IMR-90 (cell line): Measurements from ENCODE around the gene ADAM17. TPM values are rescaled to one million over a fixed set of nuclear protein-coding genes. Genes with fewer than 3 reads are reported as not detected.
A peak's percentile ranks its signal among the peaks of the same experiment; 100 is the strongest.

Source experiments
- ATAC-seq: fragments of 200-7000 bp; cut with Tn5 transposase; 2 replicates; pipeline ENCODE4 v1.9.1; 2020; ENCODE audit warnings: low read depth, mild to moderate bottlenecking, moderate library complexity
- BruUV-seq: library from RNA; stranded (reverse); fragments of 400-500 nt; replicated peaks from 2 replicates; lab custom pipeline; 2021; lab: Mats Ljungman, UMichigan
- CTCF ChIA-PET: fragments of 300-600 bp; formaldehyde crosslinking; extraction: SDS; loops from one replicate; lab custom pipeline; 2021; ENCODE audit warnings: antibody characterized with exemption; lab: Yijun Ruan, JAX
- POLR2A ChIA-PET: fragments of 300-600 bp; sonication (Branson Sonifier 250); formaldehyde crosslinking; loops from one replicate; lab custom pipeline; 2022; ENCODE audit warnings: antibody characterized with exemption; ENCODE audit not compliant: unreplicated experiment; lab: Charles Lee
- DNase-seq: peaks from one replicate; pipeline ENCODE4 v3.0.0; 2013
- H2AFZ ChIP-seq: replicated peaks from 2 replicates; pipeline ENCODE3; 2013; ENCODE audit warnings: low read length, mild to moderate bottlenecking; ENCODE audit not compliant: poor library complexity
- H2AK5ac ChIP-seq: 2 replicates; pipeline ENCODE4 v1.6.1; 2013; ENCODE audit warnings: low read depth, low read length, inconsistent platforms
- H2AK9ac ChIP-seq: replicated peaks from 2 replicates; pipeline ENCODE3; 2013; ENCODE audit warnings: mild to moderate bottlenecking, low read depth, low read length, moderate library complexity; ENCODE audit not compliant: poor library complexity
- H2BK120ac ChIP-seq: 2 replicates; pipeline ENCODE4 v1.6.1; 2013; ENCODE audit warnings: low read depth, low read length, inconsistent platforms
- H2BK15ac ChIP-seq: 3 replicates; pipeline ENCODE4 v1.6.1; 2013; ENCODE audit warnings: low read depth, low read length, inconsistent platforms
- H2BK20ac ChIP-seq: 2 replicates; pipeline ENCODE4 v1.6.1; 2013; ENCODE audit warnings: low read depth, mild to moderate bottlenecking, inconsistent platforms, low read length, moderate library complexity
- H2BK5ac ChIP-seq: 2 replicates; pipeline ENCODE4 v1.6.1; 2013; ENCODE audit warnings: mild to moderate bottlenecking, low read depth, low read length, inconsistent platforms; ENCODE audit not compliant: poor library complexity, severe bottlenecking
- H3K14ac ChIP-seq: replicated peaks from 2 replicates; pipeline ENCODE4 v1.6.1; 2013; ENCODE audit warnings: low read depth, low read length, inconsistent platforms
- H3K18ac ChIP-seq: 2 replicates; pipeline ENCODE4 v1.6.1; 2013; ENCODE audit warnings: low read depth, low read length, control low read depth
- H3K23ac ChIP-seq: 2 replicates; pipeline ENCODE4 v1.6.1; 2013; ENCODE audit warnings: low read depth, low read length, inconsistent platforms
- H3K27ac ChIP-seq: 2 replicates; pipeline ENCODE4 v1.5.1; 2013; ENCODE audit warnings: mild to moderate bottlenecking, control low read depth, low read length; ENCODE audit not compliant: insufficient read depth
- H3K27me3 ChIP-seq: 2 replicates; pipeline ENCODE4 v1.6.1; 2013; ENCODE audit warnings: low read length; ENCODE audit not compliant: control insufficient read depth, insufficient read depth
- H3K36me3 ChIP-seq: 2 replicates; pipeline ENCODE4 v1.6.1; 2013; ENCODE audit warnings: low read length, mixed read lengths; ENCODE audit not compliant: control insufficient read depth, insufficient read depth
- H3K4ac ChIP-seq: 2 replicates; pipeline ENCODE4 v1.6.1; 2013; ENCODE audit warnings: low read depth, low read length, inconsistent platforms
- H3K4me1 ChIP-seq: 2 replicates; pipeline ENCODE4 v1.6.1; 2013; ENCODE audit warnings: low read length, mixed read lengths; ENCODE audit not compliant: control insufficient read depth, insufficient read depth
- H3K4me2 ChIP-seq: 2 replicates; pipeline ENCODE4 v1.6.1; 2013; ENCODE audit warnings: low read depth, mild to moderate bottlenecking, control low read depth, low read length, moderate library complexity
- H3K4me3 ChIP-seq: 2 replicates; pipeline ENCODE4 v1.5.1; 2013; ENCODE audit warnings: low read depth, mild to moderate bottlenecking, control low read depth, low read length, moderate library complexity; ENCODE audit not compliant: insufficient read depth
- H3K56ac ChIP-seq: 2 replicates; pipeline ENCODE4 v1.6.1; 2013; ENCODE audit warnings: low read length, inconsistent platforms; ENCODE audit not compliant: insufficient read depth; ENCODE audit errors: extremely low read depth
- H3K79me1 ChIP-seq, 2 experiments: 2 replicates each; pipeline ENCODE4 v1.6.1; 2013; ENCODE audit warnings: low read length in 2 of 2, inconsistent platforms in 1 of 2, low read depth in 1 of 2
- H3K9ac ChIP-seq: 2 replicates; pipeline ENCODE4 v1.6.1; 2013; ENCODE audit warnings: low read depth, low read length, control low read depth
- H3K9me1 ChIP-seq: 2 replicates; pipeline ENCODE4 v1.6.1; 2013; ENCODE audit warnings: low read length, inconsistent platforms; ENCODE audit not compliant: insufficient read depth
- H3K9me3 ChIP-seq: 2 replicates; pipeline ENCODE4 v1.6.1; 2013; ENCODE audit warnings: low read length; ENCODE audit not compliant: control insufficient read depth, insufficient read depth
- H4K20me1 ChIP-seq: 2 replicates; pipeline ENCODE4 v1.6.1; 2013; ENCODE audit warnings: low read length, inconsistent platforms; ENCODE audit not compliant: insufficient read depth
- H4K5ac ChIP-seq: 2 replicates; pipeline ENCODE4 v1.6.1; 2013; ENCODE audit warnings: mild to moderate bottlenecking, low read depth, low read length, control low read depth
- H4K8ac ChIP-seq, 2 experiments: 2 replicates each; pipeline ENCODE4 v1.6.1; 2013; ENCODE audit warnings: low read depth in 2 of 2, low read length in 2 of 2, control low read depth in 1 of 2, inconsistent platforms in 1 of 2
- H4K91ac ChIP-seq: 2 replicates; pipeline ENCODE4 v1.6.1; 2013; ENCODE audit warnings: low read depth, low read length, inconsistent platforms; ENCODE audit not compliant: insufficient read depth
- BHLHE40 ChIP-seq: fragments of 150-350 bp; IDR thresholded peaks from 2 replicates; pipeline ENCODE4 v1.6.1; 2016; ENCODE audit warnings: mild to moderate bottlenecking, low read depth, low read length
- CEBPB ChIP-seq: IDR thresholded peaks from 2 replicates; pipeline ENCODE4 v1.6.1; 2012; ENCODE audit warnings: low read depth, low read length, improper control_type of control experiment
- CHD1 ChIP-seq: IDR thresholded peaks from 2 replicates; pipeline ENCODE4 v1.6.1; 2012; ENCODE audit warnings: low read depth, low read length, improper control_type of control experiment
- ELK1 ChIP-seq: fragments of 150-350 bp; IDR thresholded peaks from 2 replicates; pipeline ENCODE4 v1.6.1; 2016; ENCODE audit warnings: low read depth, mild to moderate bottlenecking, low read length, moderate library complexity, borderline replicate concordance
- MAZ ChIP-seq: IDR thresholded peaks from 2 replicates; pipeline ENCODE4 v1.6.1; 2012; ENCODE audit warnings: low read depth, mild to moderate bottlenecking, low read length, improper control_type of control experiment, moderate library complexity, borderline replicate concordance
- RAD21 ChIP-seq: IDR thresholded peaks from 2 replicates; pipeline ENCODE4 v1.6.1; 2012; ENCODE audit warnings: low read length, improper control_type of control experiment
- RCOR1 ChIP-seq: IDR thresholded peaks from 2 replicates; pipeline ENCODE4 v1.6.1; 2012; ENCODE audit warnings: mild to moderate bottlenecking, low read length, improper control_type of control experiment; ENCODE audit not compliant: insufficient replicate concordance
- WGBS, 2 experiments: methylation state at CpG; one replicate each; pipeline versions ENCODE4 v1.1.5 to v1.1.7; 2013; ENCODE audit warnings: missing lambda C conversion rate in 2 of 2; ENCODE audit not compliant: insufficient read length in 1 of 2; ENCODE audit errors: extremely low coverage in 2 of 2; 5-methylcytosine and 5-hydroxymethylcytosine counted together
- dilution Hi-C: fragments of 300-500 bp; cut with HindIII; formaldehyde crosslinking; loops from one replicate; pipeline ENCODE4 v1.14.3; 2018; ENCODE audit warnings: low sequenced_read_pairs; ENCODE audit not compliant: unreplicated experiment
- in situ Hi-C: fragments of 300-500 bp; cut with MboI; formaldehyde crosslinking; loops from 3 replicates; pipeline ENCODE4 v1.14.3; 2019; ENCODE audit warnings: low sequenced_read_pairs, inconsistent platforms, mixed read lengths
- intact Hi-C: fragments of 100-400 bp; cut with micrococcal nuclease; formaldehyde crosslinking; loops from 2 replicates; pipeline ENCODE4 v1.10.0; 2022
- polyA plus RNA-seq, 3 experiments: library from polyadenylated mRNA; depleted of rRNA; stranded (reverse); fragments of >200 nt; gene quantifications; 2 replicates each; pipeline ENCODE4 v1.2.3, GENCODE V29; 2012; ENCODE audit warnings: low replicate concordance in 1 of 3
- total RNA-seq: library from RNA; depleted of rRNA; stranded (reverse); fragments of >200 nt; gene quantifications from 2 replicates; pipeline ENCODE4 v1.2.3, GENCODE V29; 2012

Gene ADAM17
- total and polyA plus RNA-seq, 2 of the 4 experiments (the other 2 are of a cell fraction) = 9.6 to 34.4 TPM

DNA sequence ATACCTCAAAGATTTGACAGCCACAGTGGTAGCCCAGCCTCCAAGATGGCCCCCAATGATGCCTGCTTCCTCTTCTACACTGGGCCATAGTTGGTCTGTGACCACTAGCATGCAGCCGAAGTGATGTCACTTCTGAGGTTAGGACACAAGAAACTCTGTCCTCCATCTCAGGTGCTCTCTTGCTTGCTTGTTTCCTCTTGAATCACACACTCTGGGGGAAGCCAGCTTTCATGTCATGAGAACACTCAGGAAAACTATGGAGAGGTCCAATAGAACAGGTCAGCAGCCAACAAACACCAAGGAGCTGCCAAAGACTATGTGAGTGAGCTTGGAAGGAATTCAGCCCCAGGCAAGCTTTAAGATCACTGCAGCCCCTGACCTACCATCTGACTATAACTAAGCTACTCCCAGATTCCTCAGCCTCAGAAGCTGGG lies 3.3 kb upstream of the ADAM17 start:
- Histone ChIP-seq H3K18ac (no peak overlapping the region), H3K4me2 (peak overlapping the region; percentile 1; the same call in 1 of the 2 replicates), H4K5ac (no peak overlapping the region), H3K14ac (peak overlapping the region; percentile 78; the same call in 1 of the 2 replicates), H3K27me3 (no peaks in the 10 kb centered on the region), H4K91ac (no peak overlapping the region; the same call in 1 of the 2 replicates), H2AFZ (peak overlapping the region; percentile 66), H3K9me1 (peaks cover 3% of the 10 kb centered on the region; the same call in 1 of the 2 replicates), H2AK5ac (peak overlapping the region; percentile 73), H3K79me1 (peaks cover 0 to 26% of the 10 kb centered on the region in 2 experiments; a peak in 2 of 4 replicates), H3K36me3 (peaks cover 2% of the 10 kb centered on the region; the same call in 1 of the 2 replicates), H3K27ac (peak overlapping the region; percentile 81; the same call in 1 of the 2 replicates), H3K4me1 (peaks cover 2% of the 10 kb centered on the region; the same call in 1 of the 2 replicates), H2AK9ac (peak overlapping the region; percentile 60), H3K23ac (peak overlapping the region; percentile 72; the same call in 1 of the 2 replicates), H3K9ac (no peak overlapping the region), H3K9me3 (no peaks in the 10 kb centered on the region), H4K8ac (0 out of 4 replicates have a peak overlapping the region, but pooled peaks of 1 of the 2 experiments have one; percentile 4), H2BK5ac (peak overlapping the region; percentile 83), H3K4ac (peak overlapping the region; percentile 30; the same call in 1 of the 2 replicates), H2BK20ac (no peak overlapping the region), H2BK120ac (0 out of 2 replicates have a peak overlapping the region, but pooled peaks have one; percentile 41), H3K4me3 (no peak overlapping the region), H2BK15ac (no peak overlapping the region; the same call in 2 of the 3 replicates), H4K20me1 (peaks cover 9% of the 10 kb centered on the region; the same call in 1 of the 2 replicates), H3K56ac (no peak overlapping the region)
- BruUV-seq = no TSS peak
- dilution Hi-C loops (no loop called here), intact Hi-C loops (loop anchor here (5.0 kb wide), 1 partner anchor 393 kb away; the partner anchor contains the start of gene GRHL1), in situ Hi-C loops (no loop called here)
- ATAC-seq (peak; percentile 13), DNase-seq (peak; percentile 97)
- TF ChIP-seq MAZ = 0 out of 2 replicates have a peak, but pooled peaks have one; percentile 23
- TF ChIP-seq RCOR1 = peak; percentile 60
- no peak for TF ChIP-seq CHD1
- TF ChIP-seq BHLHE40 = no peak
- TF ChIP-seq CEBPB = 0 out of 2 replicates have a peak, but pooled peaks have one; percentile 2
- TF ChIP-seq RAD21 = peak; percentile 24; the same call in 1 of the 2 replicates
- no peak for TF ChIP-seq ELK1
- 100% methylated on average over 1 of the region's 1 CpG; no CpG with 5 or more reads in 1 of the 2 experiments for WGBS, 2 experiments
- ChIA-PET CTCF (interaction anchor here (1.2 kb wide), 1 partner anchor 212 kb away, joined by 3 read pairs; no protein-coding TSS in a partner anchor), POLR2A (interaction anchor here (0.5 to 0.6 kb wide), 2 partner anchors 12 to 72 kb away, joined by 3 to 4 read pairs; partner anchors contain the start of gene YWHAQ)
